ENCODE measurements around the gene TRAM2. TPM values are rescaled to one million over a fixed set of nuclear protein-coding genes. Genes with fewer than 3 reads are reported as not detected.

Gene TRAM2
- total RNA-seq, 2 experiments from 2014 or later: 7.1 to 7.6 TPM

DNA sequence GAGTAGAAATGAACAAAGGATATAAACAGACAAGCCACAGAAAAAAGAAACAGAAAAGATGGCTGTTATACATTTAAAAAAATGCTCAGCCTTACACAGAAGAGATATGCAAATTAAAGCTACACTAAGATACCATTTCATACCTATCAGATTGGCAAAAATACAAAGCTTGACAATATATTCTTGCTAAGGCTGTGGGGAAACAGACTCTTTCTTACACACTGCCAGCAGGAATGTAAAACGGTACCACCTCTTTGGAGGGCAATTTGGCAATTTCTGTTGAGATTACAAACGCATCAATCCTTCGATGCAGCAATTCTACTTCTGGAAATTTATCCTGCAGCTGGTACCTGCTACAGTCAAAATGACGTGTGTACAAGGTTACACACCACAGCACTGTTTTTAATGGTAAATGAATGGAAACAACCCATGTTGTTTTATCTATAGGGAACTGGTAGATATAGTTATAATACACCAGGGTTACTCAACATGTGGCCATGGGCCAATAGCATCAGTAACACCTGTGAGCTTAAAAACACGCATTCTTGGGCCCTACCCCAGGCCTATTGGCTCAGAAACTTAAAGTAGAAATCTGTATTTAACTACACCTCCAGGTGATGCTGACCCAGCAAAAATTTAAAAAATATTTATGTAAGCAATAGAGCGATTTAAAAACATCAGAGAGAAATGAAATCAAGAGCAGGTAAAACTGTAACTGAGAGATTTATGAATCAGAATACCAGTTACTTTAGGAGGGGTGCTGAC is 53.3 kb downstream of the TRAM2 start:
- Histone ChIP-seq H3K27me3 (ENCODE audit: control insufficient read depth in 1 of 2, insufficient read depth in 2 of 2, low read length in 2 of 2) (no peaks in the 10 kb centered on the region), H3K36me3 (ENCODE audit: insufficient read depth, low read length) (no peaks in the 10 kb centered on the region), H3K4me1 (ENCODE audit: insufficient read depth, low read length) (no peaks in the 10 kb centered on the region), H3K27ac (ENCODE audit: low read depth in 1 of 2, low read length in 2 of 2) (no peak overlapping the region), H3K4me3 (ENCODE audit: low read length) (no peak overlapping the region), H3K9me3 (ENCODE audit: control insufficient read depth in 1 of 2, insufficient read depth in 1 of 2, low read length in 2 of 2) (no peaks in the 10 kb centered on the region)
- ChIA-PET POLR2A (no interaction called here), CTCF (no interaction called here)
- Mint-ChIP-seq H3K27ac (no peak overlapping the region), H3K27me3 (no peaks in the 10 kb centered on the region), H3K36me3 (ENCODE audit: low read depth) (peaks cover 16% of the 10 kb centered on the region), H3K4me3 (no peak overlapping the region), H3K4me1 (ENCODE audit: low read depth) (peaks cover 17% of the 10 kb centered on the region), H3K9me3 (no peaks in the 10 kb centered on the region)
- no peak for DNase-seq
- intact Hi-C loops (cut with DNase I, micrococcal nuclease): no loop called here
- no peak for TF ChIP-seq CTCF (IDR thresholded peaks at IDR 0.05)
- no peak for ATAC-seq (ENCODE audit: poor library complexity)

- ATAC-seq (ENCODE audit: poor library complexity) (no peak), DNase-seq (no peak)
- CTCF ChIA-PET: no interaction called here
- POLR2A ChIA-PET: no interaction called here
- H3K27me3 ChIP-seq (ENCODE audit: control insufficient read depth in 1 of 2, insufficient read depth in 2 of 2, low read length in 2 of 2): no peaks in the 10 kb centered on the region
- Mint-ChIP-seq H3K4me3 (no peak overlapping the region), H3K9me3 (no peaks in the 10 kb centered on the region), H3K4me1 (ENCODE audit: low read depth) (peaks cover 17% of the 10 kb centered on the region), H3K36me3 (ENCODE audit: low read depth) (peaks cover 24% of the 10 kb centered on the region), H3K27ac (no peak overlapping the region), H3K27me3 (no peaks in the 10 kb centered on the region)
- no peak overlapping the region for H3K27ac ChIP-seq (ENCODE audit: low read depth in 1 of 2, low read length in 2 of 2)
- no peak overlapping the region for H3K4me3 ChIP-seq (ENCODE audit: low read length)
- H3K36me3 ChIP-seq (ENCODE audit: insufficient read depth, low read length): peaks cover 5% of the 10 kb centered on the region
- H3K9me3 ChIP-seq (ENCODE audit: control insufficient read depth in 1 of 2, insufficient read depth in 1 of 2, low read length in 2 of 2): no peaks in the 10 kb centered on the region
- intact Hi-C loops (cut with DNase I, micrococcal nuclease): no loop called here
- TF ChIP-seq CTCF (IDR thresholded peaks at IDR 0.05): no peak
- no peaks in the 10 kb centered on the region for H3K4me1 ChIP-seq (ENCODE audit: insufficient read depth, low read length)
Observed at GRCh38 chr6:52522655-52523054, 54.2 kb downstream of the TRAM2 start.

GRCh38 chr6:52522151-52522626 is 54.7 kb downstream of the TRAM2 start:
- no peak overlapping the region for H3K4me3 Mint-ChIP-seq
- ATAC-seq (ENCODE audit: poor library complexity): no peak
- peaks cover 24% of the 10 kb centered on the region for H3K36me3 Mint-ChIP-seq (ENCODE audit: low read depth)
- no peak for DNase-seq
- intact Hi-C loops (cut with DNase I, micrococcal nuclease): no loop called here
- H3K4me1 Mint-ChIP-seq (ENCODE audit: low read depth): peaks cover 17% of the 10 kb centered on the region
- H3K36me3 ChIP-seq (ENCODE audit: insufficient read depth, low read length): peaks cover 10% of the 10 kb centered on the region
- H3K27me3 ChIP-seq (ENCODE audit: control insufficient read depth in 1 of 2, insufficient read depth in 2 of 2, low read length in 2 of 2): no peaks in the 10 kb centered on the region
- ChIA-PET CTCF (no interaction called here), POLR2A (no interaction called here)
- H3K4me1 ChIP-seq (ENCODE audit: insufficient read depth, low read length): no peaks in the 10 kb centered on the region
- H3K4me3 ChIP-seq (ENCODE audit: low read length): no peak overlapping the region
- no peaks in the 10 kb centered on the region for H3K27me3 Mint-ChIP-seq
- no peaks in the 10 kb centered on the region for H3K9me3 ChIP-seq (ENCODE audit: control insufficient read depth in 1 of 2, insufficient read depth in 1 of 2, low read length in 2 of 2)
- no peaks in the 10 kb centered on the region for H3K9me3 Mint-ChIP-seq
- TF ChIP-seq CTCF (IDR thresholded peaks at IDR 0.05): no peak
- H3K27ac Mint-ChIP-seq: no peak overlapping the region
- no peak overlapping the region for H3K27ac ChIP-seq (ENCODE audit: low read depth in 1 of 2, low read length in 2 of 2)

Measured in CD4-positive, alpha-beta T cell (primary cell).